CD14-positive monocyte (primary cell): Measurements from ENCODE around the gene PCBP3. TPM values are rescaled to one million over a fixed set of nuclear protein-coding genes. Genes with fewer than 3 reads are reported as not detected.

ENCODE experiments used
- DNase-seq, 3 donors: peaks; one replicate each; pipeline ENCODE4 v3.0.0-alpha.2; 2011 to 2022
- H2AFZ ChIP-seq: 2 replicates; pipeline ENCODE4 v1.6.0; 2012; ENCODE audit warnings: mild to moderate bottlenecking, low read depth, low read length, inconsistent platforms; ENCODE audit not compliant: insufficient read depth, poor library complexity, severe bottlenecking
- H3K27ac ChIP-seq, 2 donors: 1 replicate in 1 of 2; 2 replicates in 1 of 2; pipeline ENCODE4 v1.5.1; 2012 to 2013; ENCODE audit warnings: low read length in 2 of 2, control low read depth in 1 of 2, inconsistent platforms in 1 of 2, low read depth in 1 of 2, mild to moderate bottlenecking in 1 of 2
- H3K27me3 ChIP-seq, 2 donors: one replicate each; pipeline versions ENCODE4 v1.6.0 to v1.6.1; 2011 to 2013; ENCODE audit warnings: low read length in 2 of 2; ENCODE audit not compliant: control insufficient read depth in 2 of 2, insufficient read depth in 2 of 2
- H3K36me3 ChIP-seq, 2 donors: replicated peaks in 1 of 2; 1 replicate in 1 of 2; 2 replicates in 1 of 2; pipeline versions ENCODE4 v1.5.1 to v1.6.1; 2012 to 2013; ENCODE audit warnings: low read length in 2 of 2, control low read depth in 1 of 2, inconsistent platforms in 1 of 2, mild to moderate bottlenecking in 1 of 2; ENCODE audit not compliant: insufficient read depth in 2 of 2, control insufficient read depth in 1 of 2
- H3K4me1 ChIP-seq, 2 donors: 1 replicate in 1 of 2; 2 replicates in 1 of 2; pipeline versions ENCODE4 v1.5.1 to v1.6.1; 2012 to 2013; ENCODE audit warnings: low read length in 2 of 2, control low read depth in 1 of 2, inconsistent platforms in 1 of 2, mild to moderate bottlenecking in 1 of 2, moderate library complexity in 1 of 2; ENCODE audit not compliant: insufficient read depth in 2 of 2, control insufficient read depth in 1 of 2
- H3K4me2 ChIP-seq: replicated peaks from 2 replicates; pipeline ENCODE3; 2012; ENCODE audit warnings: low read length, moderate library complexity, mild to moderate bottlenecking; ENCODE audit not compliant: poor library complexity, severe bottlenecking; ENCODE audit errors: extremely low read depth
- H3K4me3 ChIP-seq, 3 experiments: fragments of 200-600 bp in 1 of 3; sonication (generic) in 1 of 3; replicated peaks in 1 of 3; 1 replicate in 2 of 3; 2 replicates in 1 of 3; pipeline ENCODE4 v1.5.1; 2011 to 2013; ENCODE audit warnings: low read length in 3 of 3, mild to moderate bottlenecking in 3 of 3, control low read depth in 2 of 3, low read depth in 2 of 3, inconsistent platforms in 1 of 3, moderate library complexity in 1 of 3
- H3K79me2 ChIP-seq: 2 replicates; pipeline ENCODE4 v1.6.0; 2012; ENCODE audit warnings: mild to moderate bottlenecking, control low read depth, inconsistent platforms, low read length, moderate library complexity; ENCODE audit not compliant: insufficient read depth
- H3K9ac ChIP-seq: 2 replicates; pipeline ENCODE4 v1.6.0; 2017; ENCODE audit warnings: low read length, mild to moderate bottlenecking; ENCODE audit not compliant: insufficient read depth, poor library complexity, severe bottlenecking
- H3K9me3 ChIP-seq, 2 donors: replicated peaks in 1 of 2; 1 replicate in 1 of 2; 2 replicates in 1 of 2; pipeline versions ENCODE4 v1.5.1 to v1.6.1; 2012 to 2013; ENCODE audit warnings: low read length in 2 of 2, control low read depth in 1 of 2; ENCODE audit not compliant: control insufficient read depth in 1 of 2, insufficient read depth in 1 of 2
- H4K20me1 ChIP-seq: 2 replicates; pipeline ENCODE4 v1.6.0; 2012; ENCODE audit warnings: mild to moderate bottlenecking, low read length, control low read depth, moderate library complexity; ENCODE audit not compliant: insufficient read depth
- H3K27ac Mint-ChIP-seq, 7 donors: one replicate each; pipeline ENCODE4 v1.8.0; 2020; ENCODE audit warnings: mild to moderate bottlenecking in 7 of 7, mixed read lengths in 7 of 7, moderate library complexity in 6 of 7, inconsistent platforms in 2 of 7
- H3K27me3 Mint-ChIP-seq, 3 donors: one replicate each; pipeline ENCODE4 v1.8.0; 2021 to 2022; ENCODE audit warnings: low read depth in 3 of 3, mild to moderate bottlenecking in 3 of 3, mixed read lengths in 3 of 3, moderate library complexity in 3 of 3, inconsistent platforms in 1 of 3
- H3K36me3 Mint-ChIP-seq, 2 donors: one replicate each; pipeline ENCODE4 v1.8.0; 2020; ENCODE audit warnings: mixed read lengths in 2 of 2, inconsistent platforms in 1 of 2, mild to moderate bottlenecking in 1 of 2
- H3K4me1 Mint-ChIP-seq: one replicate; pipeline ENCODE4 v1.8.0; 2020; ENCODE audit warnings: mild to moderate bottlenecking, mixed read lengths
- H3K4me3 Mint-ChIP-seq, 2 donors: one replicate each; pipeline ENCODE4 v1.8.0; 2020; ENCODE audit warnings: mild to moderate bottlenecking in 2 of 2, mixed read lengths in 2 of 2, moderate library complexity in 1 of 2
- H3K9me3 Mint-ChIP-seq, 7 donors: one replicate each; pipeline ENCODE4 v1.8.0; 2020 to 2022; ENCODE audit warnings: mixed read lengths in 7 of 7, mild to moderate bottlenecking in 6 of 7, moderate library complexity in 6 of 7, inconsistent platforms in 2 of 7
- WGBS: methylation state at CpG from one replicate; pipeline ENCODE4 v1.1.5; 2013; ENCODE audit warnings: missing lambda C conversion rate; ENCODE audit not compliant: insufficient coverage; 5-methylcytosine and 5-hydroxymethylcytosine counted together
- intact Hi-C, 2 donors: fragments of 100-400 bp; cut with micrococcal nuclease; formaldehyde crosslinking; loops; one replicate each; pipeline versions ENCODE4 v1.15.0 to v1.15.1; 2023
- polyA plus RNA-seq, 3 donors: library from polyadenylated mRNA; depleted of rRNA in 1 of 3; unstranded in 2 of 3; stranded (reverse) in 1 of 3; fragments of 300-500 nt in 2 of 3; fragments of >200 nt in 1 of 3; fragmentation: Illumina TruSeq in 2 of 3; gene quantifications; 1 replicate in 2 of 3; 2 replicates in 1 of 3; pipeline ENCODE4 v1.2.3, GENCODE V29; 2012 to 2021
- TF ChIP-seq, protein P1 (sequence below): fragments of 200-600 bp; IDR thresholded peaks from one replicate; pipeline ENCODE4 v1.8.0; 2022; ENCODE audit warnings: antibody characterized with exemption, mild to moderate bottlenecking

Gene PCBP3
- polyA plus RNA-seq, 3 donors, result 0.34 to 0.49 TPM; not detected in 1

DNA sequence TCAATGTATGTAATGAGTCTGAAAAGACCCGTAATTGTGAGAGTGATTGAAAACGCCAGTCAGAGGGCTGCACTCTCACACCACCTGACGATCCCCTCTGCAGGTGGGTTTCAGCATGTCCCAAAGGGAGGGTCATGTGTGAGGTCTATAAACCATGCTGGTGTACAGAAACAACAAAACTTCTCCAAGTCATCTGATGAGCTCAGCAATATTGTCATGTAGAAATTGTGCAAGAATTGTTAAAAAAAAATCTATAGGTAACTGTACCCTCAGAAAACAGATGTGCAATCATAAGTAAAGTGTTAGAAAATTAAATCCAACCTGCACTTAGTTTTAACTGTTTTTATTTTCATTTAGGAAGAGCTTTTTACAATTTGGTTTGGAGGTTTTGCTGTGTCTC, 152.5 kb downstream of the PCBP3 start:
- H3K4me3 ChIP-seq, result no peak overlapping the region
- Mint-ChIP-seq H3K27ac (no peak overlapping the region), H3K27me3 (peaks cover 0 to 1% (median 0%) of the 10 kb centered on the region in 3 donors), H3K9me3 (no peaks in the 10 kb centered on the region), H3K4me3 (no peak overlapping the region), H3K36me3 (no peaks in the 10 kb centered on the region), H3K4me1 (no peaks in the 10 kb centered on the region)
- WGBS, result 100% methylated on average over 2 of the region's 3 CpGs
- intact Hi-C loops, result no loop called here
- no peak overlapping the region for H3K27ac ChIP-seq
- TF ChIP-seq, protein P1, sequence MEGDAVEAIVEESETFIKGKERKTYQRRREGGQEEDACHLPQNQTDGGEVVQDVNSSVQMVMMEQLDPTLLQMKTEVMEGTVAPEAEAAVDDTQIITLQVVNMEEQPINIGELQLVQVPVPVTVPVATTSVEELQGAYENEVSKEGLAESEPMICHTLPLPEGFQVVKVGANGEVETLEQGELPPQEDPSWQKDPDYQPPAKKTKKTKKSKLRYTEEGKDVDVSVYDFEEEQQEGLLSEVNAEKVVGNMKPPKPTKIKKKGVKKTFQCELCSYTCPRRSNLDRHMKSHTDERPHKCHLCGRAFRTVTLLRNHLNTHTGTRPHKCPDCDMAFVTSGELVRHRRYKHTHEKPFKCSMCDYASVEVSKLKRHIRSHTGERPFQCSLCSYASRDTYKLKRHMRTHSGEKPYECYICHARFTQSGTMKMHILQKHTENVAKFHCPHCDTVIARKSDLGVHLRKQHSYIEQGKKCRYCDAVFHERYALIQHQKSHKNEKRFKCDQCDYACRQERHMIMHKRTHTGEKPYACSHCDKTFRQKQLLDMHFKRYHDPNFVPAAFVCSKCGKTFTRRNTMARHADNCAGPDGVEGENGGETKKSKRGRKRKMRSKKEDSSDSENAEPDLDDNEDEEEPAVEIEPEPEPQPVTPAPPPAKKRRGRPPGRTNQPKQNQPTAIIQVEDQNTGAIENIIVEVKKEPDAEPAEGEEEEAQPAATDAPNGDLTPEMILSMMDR, result no peak
- H2AFZ ChIP-seq, result no peak overlapping the region
- no peak for DNase-seq
- H3K36me3 ChIP-seq, result no peaks in the 10 kb centered on the region
- no peak overlapping the region for H3K4me2 ChIP-seq
- no peaks in the 10 kb centered on the region for H3K4me1 ChIP-seq
- H3K27me3 ChIP-seq, result no peaks in the 10 kb centered on the region
- H3K9me3 ChIP-seq, result no peaks in the 10 kb centered on the region
- no peak overlapping the region for H3K9ac ChIP-seq
- H3K79me2 ChIP-seq, result no peaks in the 10 kb centered on the region
- H4K20me1 ChIP-seq, result no peaks in the 10 kb centered on the region

DNA sequence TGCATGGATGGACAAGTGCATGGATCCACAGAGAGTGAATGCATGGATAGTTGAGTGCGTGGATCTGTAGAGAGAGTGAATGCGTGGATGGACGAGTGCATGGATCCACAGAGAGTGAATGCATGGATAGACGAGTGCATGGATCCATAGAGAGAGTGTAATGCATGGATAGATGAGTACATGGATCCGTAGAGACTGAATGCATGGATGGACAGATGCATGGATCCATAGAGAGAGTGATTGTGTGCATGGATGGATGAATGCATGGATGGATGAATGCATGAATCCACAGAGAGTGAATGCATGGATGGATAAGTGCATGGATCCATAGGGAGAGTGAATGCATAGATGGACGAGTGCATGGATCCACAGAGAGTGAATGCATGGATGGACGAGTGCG, 153.8 kb downstream of the PCBP3 start:
- Histone ChIP-seq H3K79me2 (no peaks in the 10 kb centered on the region), H3K4me3 (no peak overlapping the region), H3K27ac (no peak overlapping the region), H3K4me2 (no peak overlapping the region), H3K27me3 (no peaks in the 10 kb centered on the region), H3K9ac (no peak overlapping the region), H2AFZ (no peak overlapping the region), H3K36me3 (no peaks in the 10 kb centered on the region), H4K20me1 (no peaks in the 10 kb centered on the region), H3K4me1 (no peaks in the 10 kb centered on the region), H3K9me3 (no peaks in the 10 kb centered on the region)
- no peak overlapping the region for H3K27ac Mint-ChIP-seq
- intact Hi-C loops, result no loop called here
- no peak overlapping the region for H3K4me3 Mint-ChIP-seq
- no peaks in the 10 kb centered on the region for H3K36me3 Mint-ChIP-seq
- no peak for DNase-seq
- H3K4me1 Mint-ChIP-seq, result no peaks in the 10 kb centered on the region
- H3K9me3 Mint-ChIP-seq, result no peaks in the 10 kb centered on the region
- H3K27me3 Mint-ChIP-seq, result peaks cover 0 to 1% (median 0%) of the 10 kb centered on the region in 3 donors
- TF ChIP-seq, protein P1, result no peak
- WGBS, result 56% methylated on average over 7 of the region's 8 CpGs
